Activated CD4-positive, alpha-beta T cell treated with anti-CD3 and anti-CD28 coated beads, Interleukin-2, amount 10 ng/mL, durations not matched to agents 7 days and 5 days (primary cell): ENCODE measurements around the gene SMIM35. TPM values are rescaled to one million over a fixed set of nuclear protein-coding genes. Genes with fewer than 3 reads are reported as not detected.

ENCODE experiments used
- CTCF ChIA-PET: fragments of 350-600 bp; sonication (Branson Sonifier 250); formaldehyde crosslinking; loops from one replicate; lab custom pipeline; 2021; ENCODE audit warnings: antibody characterized with exemption; lab: Charles Lee
- POLR2A ChIA-PET: fragments of 350-600 bp; sonication (Branson Sonifier 250); formaldehyde crosslinking; loops from one replicate; lab custom pipeline; 2021; ENCODE audit warnings: antibody characterized with exemption; lab: Charles Lee
- DNase-seq: peaks from one replicate; pipeline ENCODE4 v3.0.0-alpha.2; 2020
- H3K27ac Mint-ChIP-seq: one replicate; pipeline ENCODE4 v1.8.0; 2021; ENCODE audit warnings: mild to moderate bottlenecking, moderate library complexity, mixed read lengths
- H3K27me3 Mint-ChIP-seq: one replicate; pipeline ENCODE4 v1.8.0; 2021; ENCODE audit warnings: mixed read lengths
- H3K36me3 Mint-ChIP-seq: one replicate; pipeline ENCODE4 v1.8.0; 2021; ENCODE audit warnings: low read depth, mixed read lengths
- H3K4me1 Mint-ChIP-seq: one replicate; pipeline ENCODE4 v1.8.0; 2021; ENCODE audit warnings: mixed read lengths
- H3K4me3 Mint-ChIP-seq: one replicate; pipeline ENCODE4 v1.8.0; 2021; ENCODE audit warnings: mild to moderate bottlenecking, moderate library complexity, mixed read lengths
- H3K9me3 Mint-ChIP-seq: one replicate; pipeline ENCODE4 v1.8.0; 2021; ENCODE audit warnings: mixed read lengths
- total RNA-seq, 2 experiments: library from RNA; stranded (reverse); gene quantifications; one replicate each; pipeline ENCODE4 v1.2.3, GENCODE V29; 2021

SMIM35 gene
- total RNA-seq, 2 experiments from 2014 or later = 0.27 TPM

DNA sequence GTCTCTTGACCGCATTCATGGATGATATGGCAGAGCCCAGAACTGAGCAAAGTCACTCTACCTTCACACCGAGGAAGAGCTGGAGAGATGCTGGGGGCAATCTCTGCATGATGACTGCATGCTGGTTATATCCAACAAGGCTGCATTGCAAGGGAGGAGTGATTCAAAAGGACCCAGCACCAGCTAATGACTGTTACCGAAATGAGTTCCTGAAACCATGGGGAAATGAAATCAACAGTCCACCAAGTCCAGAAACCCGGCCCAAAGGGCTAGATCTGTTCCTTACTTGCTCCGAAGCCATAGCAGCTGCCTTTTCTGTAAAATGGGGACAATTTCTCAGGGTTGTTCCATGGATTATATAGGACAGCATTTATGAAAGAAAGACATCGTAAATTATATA lies 1.2 kb upstream of the SMIM35 start:
- Mint-ChIP-seq H3K9me3 (peaks cover 24% of the 10 kb centered on the region), H3K4me1 (no peaks in the 10 kb centered on the region), H3K27ac (no peak overlapping the region), H3K36me3 (peaks cover 4% of the 10 kb centered on the region), H3K27me3 (peaks cover 4% of the 10 kb centered on the region), H3K4me3 (no peak overlapping the region)
- POLR2A ChIA-PET = no interaction called here
- DNase-seq = no peak
- CTCF ChIA-PET = interaction anchor here (1.2 to 2.0 kb wide), 5 partner anchors 8 to 21 kb away, joined by 3 to 5 read pairs (median 3); partner anchors contain the start of gene TMPRSS4

DNA sequence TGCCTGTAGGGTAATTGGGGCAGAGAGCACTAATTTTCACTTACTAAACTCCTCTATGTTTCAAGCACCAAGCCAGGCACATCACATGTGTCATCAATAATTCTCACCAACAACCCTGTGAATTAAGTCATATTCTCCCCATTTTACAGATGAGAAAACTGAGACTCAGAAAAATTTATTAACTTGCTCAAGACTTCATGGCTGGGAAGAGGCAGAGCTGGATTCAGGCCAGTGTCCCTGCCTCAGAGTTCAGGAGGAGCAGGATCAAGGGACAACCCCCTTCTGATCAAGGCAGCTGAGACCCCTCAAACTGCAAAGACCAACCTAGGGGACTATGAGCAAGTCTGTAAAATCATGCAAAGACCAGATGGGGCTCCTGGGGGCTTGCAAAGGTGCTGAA lies 2.1 kb downstream of the SMIM35 start:
- Mint-ChIP-seq H3K9me3 (peaks cover 24% of the 10 kb centered on the region), H3K27me3 (peaks cover 4% of the 10 kb centered on the region), H3K27ac (no peak overlapping the region), H3K4me3 (no peak overlapping the region), H3K36me3 (peaks cover 4% of the 10 kb centered on the region), H3K4me1 (no peaks in the 10 kb centered on the region)
- no peak for DNase-seq
- ChIA-PET POLR2A (interaction anchor here (0.6 kb wide), 1 partner anchor 15 kb away, joined by 3 read pairs; no protein-coding TSS in a partner anchor), CTCF (interaction anchor here (1.8 kb wide), 1 partner anchor 13 kb away, joined by 5 read pairs; no protein-coding TSS in a partner anchor)

GRCh38 chr11:118084247-118084646 lies 2.5 kb downstream of the SMIM35 start:
- Mint-ChIP-seq H3K27me3 (peaks cover 4% of the 10 kb centered on the region), H3K27ac (no peak overlapping the region), H3K9me3 (peaks cover 20% of the 10 kb centered on the region), H3K4me3 (no peak overlapping the region), H3K36me3 (peaks cover 4% of the 10 kb centered on the region), H3K4me1 (no peaks in the 10 kb centered on the region)
- POLR2A ChIA-PET = interaction anchor here (0.6 kb wide), 1 partner anchor 15 kb away, joined by 3 read pairs; no protein-coding TSS in a partner anchor
- no peak for DNase-seq
- CTCF ChIA-PET = interaction anchor here (1.8 kb wide), 1 partner anchor 14 kb away, joined by 5 read pairs; no protein-coding TSS in a partner anchor

DNA sequence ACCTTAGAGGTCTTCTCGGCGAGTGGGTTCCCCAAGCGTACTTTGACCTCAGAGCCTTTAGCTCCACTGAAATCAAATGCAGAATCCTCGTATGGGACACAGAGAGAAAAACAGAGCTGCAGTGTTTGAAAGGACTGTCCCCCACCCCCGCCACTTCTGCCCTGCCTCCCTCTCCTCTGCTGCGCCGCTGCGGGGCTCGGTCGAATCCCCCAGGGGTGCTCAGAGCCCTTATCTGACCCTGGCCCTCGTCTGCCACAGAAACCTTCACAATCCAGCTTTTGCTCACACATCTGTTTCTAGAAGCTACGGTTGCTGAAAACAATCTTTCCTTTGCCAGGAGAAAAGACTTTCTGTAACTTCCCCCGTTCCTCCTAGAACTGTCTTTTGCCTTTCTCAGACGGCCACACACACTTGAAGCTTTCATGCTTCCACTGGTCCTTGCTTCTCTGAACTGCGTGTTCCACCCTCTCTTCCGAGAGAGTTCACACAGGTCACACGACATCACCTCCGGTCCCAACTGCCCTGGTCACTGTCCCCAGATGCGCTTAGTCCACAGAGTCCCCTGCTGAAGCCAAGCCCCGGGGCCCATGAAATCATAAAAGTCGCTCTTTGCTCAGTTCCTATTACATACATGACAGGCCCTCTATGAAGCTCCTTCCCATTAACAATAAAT lies 3.7 kb downstream of the SMIM35 start:
- Mint-ChIP-seq H3K36me3 (no peaks in the 10 kb centered on the region), H3K9me3 (peaks cover 15% of the 10 kb centered on the region), H3K27me3 (no peaks in the 10 kb centered on the region), H3K27ac (no peak overlapping the region), H3K4me3 (no peak overlapping the region), H3K4me1 (no peaks in the 10 kb centered on the region)
- ChIA-PET CTCF (interaction anchor here (0.9 to 1.0 kb wide), 3 partner anchors 9 to 260 kb away, joined by 3 to 4 read pairs (median 3); no protein-coding TSS in a partner anchor), POLR2A (no interaction called here)
- DNase-seq = no peak

- no peak for DNase-seq
- Mint-ChIP-seq H3K36me3 (no peaks in the 10 kb centered on the region), H3K27me3 (no peaks in the 10 kb centered on the region), H3K9me3 (peaks cover 2% of the 10 kb centered on the region), H3K27ac (no peak overlapping the region), H3K4me1 (no peaks in the 10 kb centered on the region), H3K4me3 (no peak overlapping the region)
- ChIA-PET CTCF (interaction anchor here (1.5 kb wide), 1 partner anchor 20 kb away, joined by 4 read pairs; no protein-coding TSS in a partner anchor), POLR2A (no interaction called here)
Observed at GRCh38 chr11:118081241-118081958, 5.4 kb downstream of the SMIM35 start.

GRCh38 chr11:118080296-118080695 lies 6.5 kb downstream of the SMIM35 start:
- DNase-seq = no peak
- Mint-ChIP-seq H3K4me1 (no peaks in the 10 kb centered on the region), H3K36me3 (no peaks in the 10 kb centered on the region), H3K27ac (no peak overlapping the region), H3K9me3 (no peaks in the 10 kb centered on the region), H3K4me3 (no peak overlapping the region), H3K27me3 (no peaks in the 10 kb centered on the region)
- POLR2A ChIA-PET = no interaction called here
- CTCF ChIA-PET = interaction anchor here (1.0 to 1.7 kb wide), 6 partner anchors 9 to 133 kb away, joined by 3 to 6 read pairs (median 4); no protein-coding TSS in a partner anchor

- Mint-ChIP-seq H3K36me3 (no peaks in the 10 kb centered on the region), H3K9me3 (no peaks in the 10 kb centered on the region), H3K4me3 (no peak overlapping the region), H3K27ac (no peak overlapping the region), H3K4me1 (no peaks in the 10 kb centered on the region), H3K27me3 (no peaks in the 10 kb centered on the region)
- DNase-seq = no peak
- ChIA-PET POLR2A (no interaction called here), CTCF (interaction anchor here (0.8 to 1.7 kb wide), 7 partner anchors 9 to 132 kb away, joined by 3 to 6 read pairs (median 3); no protein-coding TSS in a partner anchor)
Observed at GRCh38 chr11:118079491-118079890, 7.3 kb downstream of the SMIM35 start.

DNA sequence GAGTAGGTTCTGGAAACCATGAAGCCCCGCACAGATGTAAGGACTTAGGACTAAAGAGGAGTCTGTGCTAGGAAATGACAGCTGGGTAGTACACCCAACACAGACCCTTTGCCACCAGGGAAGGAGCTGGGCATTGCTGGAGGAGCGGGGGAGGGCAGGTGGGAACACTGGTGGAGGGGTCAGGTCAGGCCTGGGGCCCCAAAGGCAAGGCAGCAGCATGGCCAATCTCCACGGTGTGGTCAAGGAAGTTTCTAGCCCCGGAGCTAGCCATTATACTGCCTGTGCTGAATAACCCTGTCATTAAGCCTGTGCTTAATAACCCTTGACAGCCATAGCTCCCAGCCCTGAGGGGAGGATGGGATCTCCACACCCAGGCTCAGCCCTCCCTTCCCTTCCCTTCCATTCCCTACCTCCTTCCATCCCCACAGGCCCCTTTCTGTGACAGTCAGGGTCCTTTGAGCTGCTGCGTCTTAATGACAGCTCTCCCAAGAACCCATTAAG lies 7.8 kb downstream of the SMIM35 start:
- CTCF ChIA-PET = interaction anchor here (0.8 to 1.7 kb wide), 7 partner anchors 10 to 132 kb away, joined by 3 to 6 read pairs (median 3); no protein-coding TSS in a partner anchor
- Mint-ChIP-seq H3K4me1 (no peaks in the 10 kb centered on the region), H3K4me3 (no peak overlapping the region), H3K27me3 (peaks cover 3% of the 10 kb centered on the region), H3K9me3 (no peaks in the 10 kb centered on the region), H3K36me3 (no peaks in the 10 kb centered on the region), H3K27ac (no peak overlapping the region)
- no peak for DNase-seq
- POLR2A ChIA-PET = no interaction called here

GRCh38 chr11:118076754-118077281 lies 9.9 kb downstream of the SMIM35 start, which contains the start of gene TMPRSS4:
TMPRSS4 (plus strand) TSS chr11:118077078; CDS start chr11:118077303, 225 bp downstream.
- no peaks in the 10 kb centered on the region for H3K4me1 Mint-ChIP-seq
- H3K9me3 Mint-ChIP-seq = no peaks in the 10 kb centered on the region
- DNase-seq = no peak
- peaks cover 5% of the 10 kb centered on the region for H3K27me3 Mint-ChIP-seq
- ChIA-PET CTCF (interaction anchor here (0.9 to 1.5 kb wide), 2 partner anchors 9 to 11 kb away, joined by 3 to 5 read pairs; partner anchors contain the start of gene SMIM35), POLR2A (no interaction called here)
- no peak within 1 kb of the TSS for H3K27ac Mint-ChIP-seq
- H3K4me3 Mint-ChIP-seq = no peak within 1 kb of the TSS
- no peaks in the 10 kb centered on the region for H3K36me3 Mint-ChIP-seq

GRCh38 chr11:118074785-118075184 lies 12.0 kb downstream of the SMIM35 start:
- CTCF ChIA-PET = no interaction called here

DNA sequence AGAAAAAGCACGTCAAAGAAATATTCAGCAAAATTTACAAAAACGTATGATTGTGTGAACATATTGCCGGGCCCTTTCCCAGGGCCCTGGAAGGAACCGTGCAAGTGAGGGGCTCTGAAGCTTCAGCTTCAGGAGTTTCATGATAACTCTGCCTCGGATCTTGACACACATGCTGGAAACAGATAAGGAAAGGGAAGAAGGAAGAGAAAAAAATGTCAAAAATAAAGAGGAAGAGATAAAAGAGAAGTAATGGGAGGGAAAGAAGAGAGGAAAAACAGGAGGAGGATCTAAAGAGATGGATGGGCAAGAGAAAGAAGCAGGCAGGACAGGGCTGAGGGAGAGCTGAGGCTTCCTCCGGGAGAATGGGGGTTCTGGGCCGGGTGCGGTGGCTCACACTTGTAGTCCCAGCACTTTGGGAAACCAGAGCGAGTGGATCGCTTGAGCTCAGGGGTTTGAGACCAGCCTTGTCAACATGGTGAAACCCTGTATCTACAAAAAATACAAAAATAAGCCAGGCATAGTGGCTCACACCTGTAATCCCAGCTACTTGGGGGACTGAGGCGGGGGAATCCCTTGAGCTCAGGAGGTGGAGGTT lies 12.6 kb downstream of the SMIM35 start:
- no peak overlapping the region for H3K27ac Mint-ChIP-seq
- H3K27me3 Mint-ChIP-seq = peaks cover 7% of the 10 kb centered on the region
- CTCF ChIA-PET = interaction anchor here (0.6 to 1.2 kb wide), 2 partner anchors 18 to 40 kb away, joined by 3 to 4 read pairs; no protein-coding TSS in a partner anchor
- no peak overlapping the region for H3K4me3 Mint-ChIP-seq
- no peaks in the 10 kb centered on the region for H3K9me3 Mint-ChIP-seq
- DNase-seq = no peak
- POLR2A ChIA-PET = no interaction called here
- no peaks in the 10 kb centered on the region for H3K4me1 Mint-ChIP-seq
- no peaks in the 10 kb centered on the region for H3K36me3 Mint-ChIP-seq

More at GRCh38 chr11:118074785-118075184, 12.0 kb downstream of the SMIM35 start:
- POLR2A ChIA-PET = no interaction called here
- no peak overlapping the region for H3K27ac Mint-ChIP-seq
- no peak for DNase-seq
- H3K36me3 Mint-ChIP-seq = no peaks in the 10 kb centered on the region
- peaks cover 7% of the 10 kb centered on the region for H3K27me3 Mint-ChIP-seq
- H3K4me3 Mint-ChIP-seq = no peak overlapping the region
- no peaks in the 10 kb centered on the region for H3K9me3 Mint-ChIP-seq
- no peaks in the 10 kb centered on the region for H3K4me1 Mint-ChIP-seq

- Mint-ChIP-seq H3K4me3 (no peak overlapping the region), H3K36me3 (no peaks in the 10 kb centered on the region), H3K9me3 (no peaks in the 10 kb centered on the region), H3K27me3 (peaks cover 7% of the 10 kb centered on the region), H3K27ac (no peak overlapping the region), H3K4me1 (no peaks in the 10 kb centered on the region)
- ChIA-PET CTCF (interaction anchor here (0.7 to 1.2 kb wide), 2 partner anchors 18 to 34 kb away, joined by 3 to 4 read pairs; no protein-coding TSS in a partner anchor), POLR2A (no interaction called here)
- DNase-seq = no peak
Observed at GRCh38 chr11:118073554-118073953, 13.2 kb downstream of the SMIM35 start.
